HepG2 (cell line): ENCODE results near the gene RABEP2. TPM values are rescaled to one million over a fixed set of nuclear protein-coding genes. Genes with fewer than 3 reads are reported as not detected.

Experiments
- CERS6 ChIP-seq: sonication (generic); formaldehyde crosslinking; IDR thresholded peaks from 2 replicates; pipeline ENCODE4 v1.5.0; 2020; ENCODE audit warnings: missing genetic modification reagents
- HOXA3 ChIP-seq: sonication (generic); formaldehyde crosslinking; IDR thresholded peaks from 2 replicates; pipeline ENCODE4 v1.5.0; 2020; ENCODE audit warnings: missing genetic modification reagents
- JUND ChIP-seq: sonication (generic); formaldehyde crosslinking; IDR thresholded peaks from 2 replicates; pipeline ENCODE4 v1.8.0; 2022; ENCODE audit warnings: mild to moderate bottlenecking, missing genetic modification reagents
- KLF16 ChIP-seq, 2 experiments: sonication (generic) in 1 of 2; formaldehyde crosslinking in 1 of 2; IDR thresholded peaks; 2 replicates each; pipeline versions ENCODE4 v1.6.1 to v1.8.0; 2016 to 2023; ENCODE audit warnings: missing genetic modification reagents in 2 of 2, missing compliant biosample characterization in 1 of 2
- SIX4 ChIP-seq: sonication (generic); formaldehyde crosslinking; IDR thresholded peaks from 2 replicates; pipeline ENCODE4 v1.4.0; 2020; ENCODE audit warnings: missing genetic modification reagents
- TFE3 ChIP-seq: IDR thresholded peaks from 2 replicates; pipeline ENCODE4 v1.6.1; 2016
- THAP9 ChIP-seq: sonication (generic); formaldehyde crosslinking; IDR thresholded peaks from 2 replicates; pipeline ENCODE4; 2020; ENCODE audit warnings: missing genetic modification reagents, mild to moderate bottlenecking, borderline replicate concordance
- XRCC5 ChIP-seq: fragments of 200-400 bp; formaldehyde crosslinking; optimal IDR thresholded peaks from 2 replicates; pipeline ENCODE3; 2017; ENCODE audit warnings: mild to moderate bottlenecking, low read length
- ZNF318 ChIP-seq: sonication (generic); formaldehyde crosslinking; IDR thresholded peaks from 2 replicates; pipeline ENCODE4 v1.4.0; 2020; ENCODE audit warnings: mild to moderate bottlenecking, missing genetic modification reagents
- ZNF563 ChIP-seq: sonication (generic); formaldehyde crosslinking; IDR thresholded peaks from 2 replicates; pipeline ENCODE4 v1.8.0; 2022; ENCODE audit warnings: mild to moderate bottlenecking, moderate library complexity, missing genetic modification reagents
- ZNF800 ChIP-seq: sonication (generic); formaldehyde crosslinking; IDR thresholded peaks from 2 replicates; pipeline ENCODE4 v1.4.0; 2020; ENCODE audit warnings: missing genetic modification reagents
- polyA plus RNA-seq, 8 experiments: library from polyadenylated mRNA; depleted of rRNA in 3 of 8; stranded (reverse) in 7 of 8; unstranded in 1 of 8; fragments of >200 nt; fragmentation: Illumina TruSeq in 4 of 8; extraction: Trizol in 4 of 8; gene quantifications; 2 replicates each; pipeline versions ENCODE4 v1.2.1 to v1.2.3, GENCODE V29; 2011 to 2016; ENCODE audit warnings: low read depth in 4 of 8, missing spikeins in 1 of 8, mixed read lengths in 1 of 8; ENCODE audit not compliant: insufficient read depth in 1 of 8
- total RNA-seq, 5 experiments: library from RNA; depleted of rRNA; stranded (reverse); fragments of >200 nt; fragmentation: Illumina TruSeq; extraction: Trizol; gene quantifications; 2 replicates each; pipeline ENCODE4 v1.2.3, GENCODE V29; 2016; ENCODE audit warnings: low read depth in 1 of 5

RABEP2 gene
- total and polyA plus RNA-seq, 2 of the 13 experiments (the other 11 are each of a cell fraction or from before 2014, with no cell fraction given), result 10.8 to 18.4 TPM

- TF ChIP-seq THAP9 (CRISPR knock-in tag) (no peak; the same call in 1 of the 2 replicates), TFE3 (CRISPR knock-in tag) (0 out of 2 replicates have a peak, but pooled peaks have one; percentile 17), ZNF563 (CRISPR knock-in tag) (no peak; the same call in 1 of the 2 replicates), KLF16 (CRISPR knock-in tag; IDR thresholded peaks at IDR 0.05) (peak in 1 of 2 experiments; percentile 23; a peak in 1 of 4 replicates), CERS6 (CRISPR knock-in tag) (no peak), JUND (CRISPR knock-in tag) (no peak), ZNF800 (peak; percentile 60; the same call in 1 of the 2 replicates), ZNF318 (CRISPR knock-in tag) (0 out of 2 replicates have a peak, but pooled peaks have one; percentile 7), HOXA3 (CRISPR knock-in tag) (no peak), SIX4 (CRISPR knock-in tag) (no peak), XRCC5 (peak; percentile 53)
These were observed 569 bp upstream of the RABEP2 start (continued) for GRCh38 chr16:28925386-28926228.
